8988T (cell line): ENCODE data around the gene CLDN4.

Source experiments
- DNase-seq: peaks from one replicate; pipeline ENCODE4 v3.0.0; 2011

Gene CLDN4

GRCh38 chr7:73876973-73877372 is 46.2 kb downstream of the CLDN4 start:
- no peak for DNase-seq

GRCh38 chr7:73879977-73880681 is 49.3 kb downstream of the CLDN4 start:
- no peak for DNase-seq

GRCh38 chr7:73880755-73881328 is 50.0 kb downstream of the CLDN4 start:
- DNase-seq: no peak

GRCh38 chr7:73881352-73882046 is 50.7 kb downstream of the CLDN4 start:
- DNase-seq: no peak

- no peak for DNase-seq
These were observed 51.2 kb downstream of the CLDN4 start for GRCh38 chr7:73882047-73882402.
